ENCODE measurements around the gene UBIAD1.
"Not testable (repeated sequence)": the region's sequence is repeated elsewhere in the genome, so short reads cannot be mapped to it uniquely, and the experiment has no call there.

Gene UBIAD1

GRCh38 chr1:11272832-11273594, at the start of gene UBIAD1:
UBIAD1 (plus strand) TSS chr1:11273198; CDS start chr1:11273532, 334 bp downstream.
- FAIRE-seq (no peak), DNase-seq (ENCODE audit: low spot score) (peak; percentile 66)

GRCh38 chr1:11227106-11228077, 45.6 kb upstream of the UBIAD1 start:
- no peak for DNase-seq (ENCODE audit: low spot score)
- no peak for FAIRE-seq

GRCh38 chr1:11229203-11229602, 43.8 kb upstream of the UBIAD1 start:
- DNase-seq (ENCODE audit: low spot score): no peak
- no peak for FAIRE-seq

- FAIRE-seq (no peak), DNase-seq (ENCODE audit: low spot score) (no peak)
Measured at GRCh38 chr1:11233208-11233607, 39.8 kb upstream of the UBIAD1 start.

GRCh38 chr1:11237356-11237755, 35.6 kb upstream of the UBIAD1 start:
- no peak for FAIRE-seq
- DNase-seq (ENCODE audit: low spot score): no peak

GRCh38 chr1:11238311-11238710, 34.7 kb upstream of the UBIAD1 start:
- FAIRE-seq (no peak), DNase-seq (ENCODE audit: low spot score) (no peak)

- no peak for FAIRE-seq
- DNase-seq (ENCODE audit: low spot score): no peak
Measured at GRCh38 chr1:11245248-11245647, 27.8 kb upstream of the UBIAD1 start.

- DNase-seq (ENCODE audit: low spot score): no peak
- no peak for FAIRE-seq
Measured at GRCh38 chr1:11245904-11246719, 26.9 kb upstream of the UBIAD1 start.

- FAIRE-seq: no peak
- DNase-seq (ENCODE audit: low spot score): no peak
Measured at GRCh38 chr1:11248169-11248568, 24.8 kb upstream of the UBIAD1 start.

GRCh38 chr1:11252538-11252937, 20.5 kb upstream of the UBIAD1 start:
- DNase-seq (ENCODE audit: low spot score) (no peak), FAIRE-seq (no peak)

- FAIRE-seq (no peak), DNase-seq (ENCODE audit: low spot score) (no peak)
Measured at GRCh38 chr1:11253226-11253625, 19.8 kb upstream of the UBIAD1 start.

GRCh38 chr1:11256299-11256698, 16.7 kb upstream of the UBIAD1 start:
- FAIRE-seq: no peak
- DNase-seq (ENCODE audit: low spot score): no peak

GRCh38 chr1:11262171-11263049, 10.6 kb upstream of the UBIAD1 start, which contains the start of gene MTOR:
MTOR (minus strand) TSS chr1:11262551; CDS start chr1:11259409, 3,142 bp downstream.
- FAIRE-seq: peak; percentile 97
- peak; percentile 99 for DNase-seq (ENCODE audit: low spot score)

- DNase-seq (ENCODE audit: low spot score): no peak
- FAIRE-seq: no peak
Measured at GRCh38 chr1:11266268-11267074, 6.5 kb upstream of the UBIAD1 start.

- DNase-seq (ENCODE audit: low spot score); FAIRE-seq: not testable (repeated sequence)
Measured at GRCh38 chr1:11267350-11268337, 5.4 kb upstream of the UBIAD1 start.

GRCh38 chr1:11272544-11272831, 510 bp upstream of the UBIAD1 start:
- no peak for FAIRE-seq
- no peak for DNase-seq (ENCODE audit: low spot score)

- no peak for FAIRE-seq
Measured at GRCh38 chr1:11273595-11274234, 717 bp downstream of the UBIAD1 start.

GRCh38 chr1:11279152-11279551, 6.2 kb downstream of the UBIAD1 start:
- FAIRE-seq (no peak), DNase-seq (ENCODE audit: low spot score) (no peak)

More at GRCh38 chr1:11273595-11274234, 717 bp downstream of the UBIAD1 start:
- no peak for DNase-seq (ENCODE audit: low spot score)
